ENCODE data around the gene SNX15.

SNX15 gene

GRCh38 chr11:65055538-65055937 lies 28.3 kb downstream of the SNX15 start:
- no peak for DNase-seq

DNA sequence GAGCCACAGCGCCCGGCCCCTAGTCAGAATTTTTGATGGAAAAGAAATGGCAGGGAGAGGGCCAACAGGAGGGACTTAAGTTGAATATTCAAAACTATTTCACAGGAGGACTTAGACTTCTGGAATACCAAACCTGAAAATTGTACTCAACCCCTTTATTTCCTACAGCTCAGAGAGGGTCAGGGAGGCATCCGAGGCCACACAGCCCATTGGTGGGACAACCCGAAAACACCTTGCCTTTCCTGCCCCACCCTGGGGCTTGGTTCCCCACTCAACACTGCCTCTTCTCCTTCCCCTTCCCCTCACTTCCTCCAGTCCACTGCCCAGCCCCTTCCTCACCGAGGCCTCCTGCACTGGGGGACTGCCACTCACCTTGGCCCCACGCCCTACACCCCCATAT lies 29.8 kb downstream of the SNX15 start:
- no peak for DNase-seq

DNA sequence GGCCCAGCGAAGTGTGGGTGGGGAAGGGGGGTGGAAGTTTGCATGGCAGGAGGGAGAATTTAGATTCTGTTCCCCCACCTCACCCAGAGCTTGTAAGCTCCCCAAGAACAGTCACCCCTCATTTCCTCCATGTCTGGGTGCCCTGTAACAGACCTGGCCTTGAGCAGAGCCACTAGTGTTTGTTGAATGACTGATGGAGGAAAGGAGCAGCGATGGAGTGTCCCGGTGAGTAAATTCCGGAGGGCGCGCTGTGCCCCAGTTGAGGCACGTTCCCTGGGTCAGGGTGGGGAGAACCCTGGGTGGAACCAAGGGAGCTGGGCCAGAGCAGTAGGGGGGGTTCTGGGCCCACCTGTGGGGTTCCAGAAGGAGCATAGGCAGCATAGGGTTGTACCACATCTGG lies 30.3 kb downstream of the SNX15 start:
- DNase-seq, result no peak

DNA sequence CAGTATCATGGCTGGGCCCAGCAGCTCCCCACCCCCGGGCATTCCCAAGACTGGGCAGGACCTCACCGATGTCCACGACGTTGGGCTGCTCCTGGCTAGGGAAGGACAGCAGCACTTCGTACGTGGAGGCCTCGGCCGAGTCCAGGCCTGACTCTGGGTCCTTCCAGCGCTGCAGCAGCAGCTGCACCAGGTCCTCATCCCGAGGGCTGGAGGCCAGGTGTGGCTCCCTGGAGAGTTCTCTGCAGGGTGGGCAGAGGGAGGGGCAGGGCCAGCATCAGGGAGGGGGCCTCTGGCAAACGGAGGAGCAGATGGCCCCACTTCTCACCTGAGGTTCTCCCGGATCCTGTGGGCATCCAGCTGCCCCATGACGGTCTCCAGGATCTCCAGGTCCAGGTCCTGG lies 30.8 kb downstream of the SNX15 start:
- DNase-seq, result no peak

DNA sequence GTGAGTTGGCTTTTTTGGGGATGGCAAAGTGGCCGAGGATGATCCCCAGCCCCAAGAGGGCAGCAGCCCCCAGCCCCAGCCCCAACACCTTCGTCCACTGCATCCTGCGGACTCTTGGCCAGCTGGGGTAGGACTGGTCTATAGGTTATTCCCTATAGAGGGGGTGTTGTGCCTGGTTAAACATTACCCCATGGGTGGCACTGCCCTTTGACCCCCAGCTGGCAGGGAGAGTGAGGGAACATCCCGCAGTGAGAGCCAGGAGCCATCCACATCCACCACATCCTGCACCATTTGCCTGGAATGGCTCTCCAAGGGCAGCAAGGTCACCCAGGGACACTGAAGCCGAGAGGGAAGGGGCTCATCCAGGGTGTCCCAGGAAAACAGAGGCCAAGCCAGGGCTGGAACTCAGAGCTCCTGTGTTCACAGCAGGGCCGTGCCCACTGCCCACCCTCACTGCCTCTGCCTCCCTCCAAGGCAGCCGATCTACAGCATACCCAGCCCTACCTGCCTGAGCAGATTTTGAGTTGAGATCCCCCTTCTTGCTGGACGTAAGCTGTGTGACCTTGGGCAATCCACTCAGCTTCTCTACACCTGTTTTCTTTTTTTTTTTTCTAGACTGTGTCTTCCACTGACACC lies 31.3 kb downstream of the SNX15 start, which contains the start of gene NAALADL1:
Gene NAALADL1, minus strand, starts transcription at position 135 of the 636 bp plus-strand sequence. Its CDS starts 32 bp downstream, at position 103.
- DNase-seq, result no peak

DNA sequence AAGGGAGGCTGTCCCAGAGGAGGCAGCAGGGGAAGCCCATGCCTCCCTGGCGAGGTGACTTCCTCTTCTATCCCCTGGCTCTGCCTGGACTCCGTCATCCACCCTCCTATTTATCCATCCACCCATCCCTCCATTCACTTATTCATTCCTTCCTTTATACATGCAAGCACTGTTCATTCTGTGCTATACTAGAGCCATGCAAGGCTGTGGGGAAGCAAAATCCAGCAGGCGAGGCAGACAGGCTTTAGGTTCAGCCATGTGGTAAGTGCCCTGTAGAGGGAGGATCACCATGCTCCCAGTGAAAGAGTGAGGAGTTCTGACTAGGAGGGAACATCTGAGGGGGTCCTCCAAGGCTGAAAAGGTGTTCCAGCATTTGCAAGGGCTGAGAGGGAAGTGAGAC lies 32.3 kb downstream of the SNX15 start:
- no peak for DNase-seq

DNA sequence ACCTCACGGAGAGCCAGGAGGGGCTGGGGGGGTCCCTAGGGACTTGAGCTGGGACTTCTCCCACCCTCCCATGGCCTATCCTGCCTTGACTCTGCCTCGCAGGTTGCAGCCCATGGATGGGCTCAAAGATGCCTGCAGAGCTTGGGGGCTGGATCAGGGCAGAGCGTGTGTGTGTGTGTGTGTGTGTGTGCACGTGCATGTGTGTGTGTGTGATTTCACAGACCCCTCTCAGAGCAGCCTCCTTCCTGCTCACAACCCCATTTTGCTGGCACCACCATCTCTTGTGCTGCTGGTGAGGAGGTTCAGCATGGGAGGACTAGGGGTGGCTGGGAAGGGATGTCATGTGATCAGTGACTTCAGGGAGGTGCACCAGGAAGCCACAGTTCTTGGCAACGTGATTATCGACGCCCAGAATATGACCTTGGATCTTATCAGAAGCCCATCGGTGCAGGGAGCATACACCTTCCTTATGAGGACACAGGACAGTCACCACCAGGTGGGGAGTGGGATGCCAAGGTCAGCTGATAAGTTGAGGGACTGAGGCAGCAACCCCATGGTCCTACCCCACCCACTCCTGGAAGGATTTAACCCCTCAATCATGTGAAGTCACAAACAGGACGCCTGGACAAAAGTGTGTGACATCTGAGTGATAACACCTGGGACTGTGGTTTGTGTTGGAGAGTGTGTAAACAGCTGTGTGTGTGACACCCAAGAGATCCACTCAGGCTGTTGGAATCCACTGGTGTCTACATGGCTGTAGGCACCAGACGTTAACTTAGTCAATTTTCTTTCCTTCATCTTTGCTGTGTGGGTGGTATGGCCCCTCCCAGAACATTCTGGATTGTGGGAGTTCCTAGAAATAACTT lies 33.0 kb downstream of the SNX15 start:
- DNase-seq, result no peak

DNA sequence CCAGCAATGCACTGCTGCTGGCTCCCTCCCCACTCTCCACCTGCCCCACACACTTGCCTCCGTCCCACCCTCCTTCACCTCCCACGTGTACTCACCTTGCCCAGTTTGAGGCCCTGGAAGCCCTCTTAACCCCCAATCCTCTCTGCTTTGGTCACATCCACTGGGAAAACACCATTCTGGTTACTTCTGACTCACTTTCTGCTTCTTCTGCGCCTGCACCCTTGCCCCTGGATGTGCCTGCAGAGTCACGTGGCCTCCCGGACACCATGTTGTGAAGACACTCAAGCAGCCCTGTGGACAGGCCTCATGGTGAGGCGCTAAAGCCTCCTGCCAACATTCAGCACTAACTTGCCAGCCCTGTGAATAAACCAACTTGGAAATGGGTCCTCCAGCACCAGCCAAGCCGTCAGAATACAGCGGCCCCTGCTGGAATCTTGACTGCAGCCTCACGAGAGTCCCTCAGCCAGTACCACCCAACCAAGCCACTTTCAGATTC lies 33.7 kb downstream of the SNX15 start:
- no peak for DNase-seq

DNA sequence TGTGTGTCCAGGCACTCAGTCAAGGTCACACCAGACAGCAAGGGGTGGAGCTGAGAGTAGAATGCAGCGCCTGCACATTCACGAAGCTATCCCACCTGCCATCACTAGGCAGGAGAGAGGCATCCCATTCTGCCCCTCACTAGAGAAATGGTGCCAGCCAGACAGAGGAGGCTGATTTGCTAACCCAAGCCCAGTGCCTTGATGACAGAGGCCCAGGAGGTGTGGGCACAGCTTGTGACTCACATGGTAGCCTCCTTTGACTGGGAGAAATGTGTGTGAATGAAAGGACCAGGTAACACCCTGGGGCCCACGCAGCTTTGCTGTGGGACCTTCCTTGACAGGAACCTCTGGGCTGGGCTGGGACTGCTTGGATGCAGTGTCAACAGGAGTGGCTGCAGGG lies 36.3 kb downstream of the SNX15 start:
- DNase-seq, result no peak

DNA sequence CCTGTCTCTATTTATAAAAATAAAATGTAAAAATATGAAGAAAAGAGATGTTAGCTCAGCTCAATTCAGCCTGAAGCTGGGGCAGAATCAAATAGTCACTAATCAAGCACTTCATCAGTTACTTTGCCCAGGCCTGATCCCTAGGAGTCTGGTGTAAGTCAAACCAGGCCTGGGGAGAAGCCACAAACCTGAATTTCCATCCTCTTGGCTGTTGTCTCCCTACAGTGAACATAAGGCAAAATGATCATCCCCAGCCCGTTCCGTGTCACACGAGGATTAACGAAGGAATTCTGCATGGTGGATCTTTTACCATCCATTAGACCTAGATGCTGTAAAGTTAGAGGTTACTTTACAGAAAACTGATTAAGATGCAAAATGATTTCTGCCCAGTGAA lies 37.6 kb downstream of the SNX15 start:
- DNase-seq, result no peak

DNA sequence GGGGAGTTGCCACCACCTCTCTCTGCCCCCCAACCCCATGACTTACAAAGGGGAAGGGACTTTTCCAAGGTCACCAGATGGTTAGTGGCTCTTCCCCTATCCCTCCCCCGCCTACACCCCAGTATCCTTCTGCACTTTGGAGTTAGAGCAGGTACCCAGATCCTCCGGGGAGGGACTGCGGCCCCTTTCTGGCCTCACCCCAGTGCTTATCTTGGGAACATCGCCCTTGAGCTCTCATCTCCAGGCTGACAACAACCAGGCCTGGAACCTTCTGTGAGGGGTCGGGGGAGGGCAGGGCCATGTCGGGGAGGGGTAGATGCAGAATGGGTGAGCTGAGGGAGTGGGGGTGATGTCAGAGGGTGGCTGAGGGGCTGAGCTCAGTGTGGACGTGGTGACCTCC lies 38.6 kb downstream of the SNX15 start:
- no peak for DNase-seq

DNA sequence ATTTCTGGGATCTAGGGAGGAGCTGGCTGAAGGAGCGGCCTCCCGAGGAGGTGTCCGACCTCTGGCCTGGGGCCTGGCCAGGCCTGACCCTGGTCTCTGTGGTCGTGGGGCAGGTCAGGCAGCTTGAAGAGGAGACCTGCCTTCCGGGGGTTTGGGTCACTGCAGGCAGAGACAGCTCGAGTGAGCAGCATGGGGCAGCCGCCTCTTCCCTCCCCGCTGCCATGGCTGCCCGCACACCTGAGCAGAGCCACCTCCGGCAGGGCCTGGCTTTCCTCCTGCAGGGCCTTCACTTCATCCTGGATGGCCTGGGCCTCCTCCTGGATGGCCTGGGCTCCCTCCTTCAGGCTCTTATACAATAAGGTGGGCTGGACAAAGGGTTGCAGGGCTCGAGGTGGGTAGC lies 39.1 kb downstream of the SNX15 start:
- DNase-seq, result no peak

- DNase-seq, result no peak
Measured at GRCh38 chr11:65066805-65067291, 39.6 kb downstream of the SNX15 start.

DNA sequence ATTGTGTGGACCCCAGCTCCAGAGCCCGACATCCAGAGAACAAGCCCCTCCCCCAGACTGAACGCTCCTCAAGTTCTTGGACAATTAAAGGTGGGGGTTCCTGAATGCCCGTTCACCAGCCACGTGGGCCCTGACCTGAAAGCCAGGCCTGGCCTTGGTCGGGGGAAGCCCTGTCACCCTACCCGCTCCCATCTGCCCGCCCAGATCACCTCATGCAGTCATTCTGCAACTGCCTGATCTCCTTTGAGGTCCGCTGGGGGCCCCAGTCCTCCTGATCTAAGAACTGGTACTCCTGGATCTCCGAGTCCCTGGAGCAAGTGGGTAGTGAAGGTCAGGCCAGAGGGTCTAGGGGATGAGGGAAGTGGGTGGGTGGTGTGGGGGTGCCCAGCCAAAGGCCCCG lies 40.2 kb downstream of the SNX15 start:
- no peak for DNase-seq

DNA sequence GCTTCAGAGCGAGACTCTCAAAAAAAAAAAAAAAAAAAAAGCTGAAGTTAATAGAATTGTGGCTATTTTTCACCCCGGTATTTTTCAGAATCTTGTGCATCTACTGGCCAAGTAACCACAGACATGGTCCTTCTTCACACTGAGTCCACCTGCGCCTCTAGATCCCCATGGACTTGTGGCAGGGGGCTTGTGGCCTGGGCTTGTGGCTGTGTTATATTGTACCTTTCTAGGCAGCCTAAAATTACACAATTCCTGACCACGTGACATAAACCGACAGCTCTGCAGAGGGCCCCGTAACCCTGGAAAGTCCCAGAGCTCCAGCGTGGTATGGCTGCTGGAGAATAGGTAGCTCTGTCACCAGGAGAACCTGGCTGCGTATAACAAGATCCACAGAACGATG lies 42.0 kb downstream of the SNX15 start:
- DNase-seq, result no peak

DNA sequence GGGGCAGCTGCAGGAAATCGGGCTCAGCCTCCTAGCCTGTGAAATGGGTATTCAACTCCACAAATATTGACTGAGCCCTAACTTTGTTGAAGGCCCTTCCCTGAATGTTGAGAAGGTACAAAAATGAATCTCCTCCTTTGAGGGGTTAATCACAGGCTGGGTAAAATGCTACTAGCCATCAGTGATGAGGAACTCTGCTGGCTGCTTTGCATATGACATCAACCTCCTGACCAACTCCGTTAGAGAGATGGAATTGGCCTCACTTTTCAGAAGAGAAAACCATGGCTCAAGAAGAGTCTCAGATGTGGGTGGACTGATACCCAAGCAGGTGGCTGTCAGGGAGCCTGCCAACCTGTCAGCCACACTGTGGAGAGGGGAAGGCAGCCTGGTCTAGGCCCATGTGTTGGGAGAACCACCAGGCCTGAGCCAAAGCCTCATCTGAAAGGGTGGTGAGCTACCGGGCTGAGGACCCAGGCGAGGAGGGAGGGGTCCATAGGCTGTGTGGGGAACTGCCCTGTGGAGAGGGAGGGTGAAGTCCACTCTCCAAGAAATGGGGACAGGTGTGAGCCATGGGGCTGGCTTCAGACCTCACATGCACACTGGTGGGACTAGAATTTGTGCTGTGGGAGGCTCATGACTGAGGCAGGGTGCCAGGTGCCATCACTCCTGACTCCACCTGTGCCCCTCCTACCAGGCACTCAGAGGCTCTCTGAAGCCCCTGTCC lies 44.8 kb downstream of the SNX15 start:
- DNase-seq, result no peak

- DNase-seq, result no peak
Measured at GRCh38 chr11:65072631-65072966, 45.4 kb downstream of the SNX15 start.

DNA sequence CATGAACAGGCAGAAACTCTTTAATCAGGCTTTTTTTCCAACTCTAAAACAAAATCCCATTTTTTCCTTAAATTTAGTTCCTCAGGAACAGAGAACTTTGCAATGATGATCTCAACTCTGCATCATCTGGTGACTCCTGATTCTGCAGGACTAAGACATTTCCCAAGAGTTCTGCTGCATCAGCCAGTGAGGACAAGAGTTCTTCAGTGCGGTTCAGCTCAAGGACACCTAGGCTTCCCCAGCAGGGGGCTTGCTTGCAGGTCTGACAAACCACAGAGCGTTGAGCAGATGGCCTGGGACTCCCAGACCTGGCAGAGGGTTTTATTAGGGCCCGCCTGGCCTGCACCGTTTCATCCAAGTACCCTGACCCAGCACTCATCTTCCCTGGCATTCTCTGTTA lies 50.2 kb downstream of the SNX15 start:
- no peak for DNase-seq

GRCh38 chr11:65078151-65078550 lies 50.9 kb downstream of the SNX15 start:
- no peak for DNase-seq

DNA sequence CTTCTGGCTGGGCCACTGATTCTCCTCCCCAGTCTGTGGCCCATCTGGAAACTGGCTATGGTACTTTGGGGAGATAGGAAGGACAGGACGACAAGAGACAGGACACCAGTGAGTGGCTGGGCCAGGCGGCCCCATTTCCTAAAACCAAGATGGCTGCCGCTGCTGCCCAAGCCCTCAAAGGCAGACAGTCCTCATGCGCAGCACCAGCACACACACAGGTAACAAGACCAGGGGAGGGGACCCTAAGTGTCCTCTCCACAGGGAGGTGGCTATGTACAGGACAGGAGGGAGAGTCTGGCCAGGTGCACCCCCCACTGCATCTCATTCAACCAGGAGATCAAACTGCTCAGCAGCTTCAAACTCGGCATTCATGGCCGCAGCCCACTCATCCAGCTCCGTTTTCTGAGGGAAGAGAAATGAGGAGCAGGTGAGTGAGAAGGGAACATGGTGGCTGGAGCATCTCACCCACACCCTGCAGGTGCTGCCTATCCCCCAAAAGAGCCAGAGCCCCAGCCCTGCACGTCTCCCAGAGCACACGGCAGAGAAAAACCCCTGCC lies 51.6 kb downstream of the SNX15 start:
- DNase-seq, result no peak

DNA sequence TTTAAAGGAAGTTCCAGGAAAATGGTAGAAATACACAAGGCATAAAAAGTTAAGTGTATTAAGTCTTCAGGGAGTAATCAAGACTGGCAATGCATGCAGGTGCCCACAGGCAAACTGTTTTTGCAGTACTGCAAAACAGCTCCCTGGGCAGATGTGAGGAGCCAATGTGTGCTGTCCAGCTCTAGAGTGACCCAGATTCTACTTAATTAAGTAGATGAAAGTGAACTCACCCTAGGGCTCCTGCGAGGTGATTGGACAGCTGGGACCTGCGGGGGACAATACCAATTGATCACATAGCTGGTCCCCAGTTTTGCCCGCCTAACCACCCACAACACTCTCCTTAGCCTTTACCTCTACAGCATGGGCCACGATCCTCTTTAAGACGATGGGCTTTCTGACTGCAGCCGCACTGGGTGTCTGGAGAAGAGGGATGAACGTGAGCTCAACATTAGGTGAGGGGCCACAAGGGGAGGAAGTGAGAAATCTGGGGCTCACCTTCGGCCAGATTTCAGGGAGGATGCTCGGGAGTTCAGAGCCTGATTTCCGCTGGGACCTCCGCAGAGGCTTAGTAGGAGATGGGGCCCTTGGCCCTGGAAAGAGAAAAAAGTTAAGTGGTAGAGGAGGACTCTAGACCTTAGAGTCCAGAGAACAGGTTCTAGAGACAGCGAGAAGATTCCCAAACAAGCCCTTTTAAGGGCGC lies 56.0 kb downstream of the SNX15 start:
- DNase-seq, result no peak

Measured in nucleus accumbens (tissue), 56 donors.